Heart left ventricle (tissue), 13 donors: Measurements from ENCODE around the gene CDK5RAP3.

Source experiments
- POLR2A ChIP-seq, 2 donors: fragments of 450-650 bp; IDR thresholded peaks; one replicate each; pipeline ENCODE4 v1.6.1; 2017; ENCODE audit warnings: antibody characterized with exemption in 2 of 2, mild to moderate bottlenecking in 2 of 2, moderate library complexity in 2 of 2
- TF ChIP-seq, protein P1 (sequence below), 12 donors: fragments of 200-600 bp; sonication (generic) in 4 of 12; IDR thresholded peaks; one replicate each; pipeline versions ENCODE4 v1.5.0 to v1.8.0; 2018 to 2022; ENCODE audit warnings: antibody characterized with exemption in 12 of 12, mild to moderate bottlenecking in 5 of 12
- donor health status: ischemic (EF 13 %, LVEDD 7.1; RV severe dilation, severe dysfunction).
- donor health status: DM: no; HTN: yes; CAD: no.
- donor health status: DM: no; HTN: no; CAD: no.
- donor health status: ischemic (EF 25% LVEDD 6.9; RV normal size, moderate dysfunction).
- donor health status: ischemic (EF 25% LVEDD 5.7; RV mildly dilated, moderate dysfunction).
- donor health status: ischemic (EF 35%, LVEDD 5.7; RV mildly dilated, moderate dysfunction).
- donor health status: nonischemic (EF 11% LVEDD 7.7; RV severe dilation, severe dysfunction).
- donor health status: DM: yes; HTN: yes; CAD: no.
- donor health status: PGD.
- donor health status: ischemic (EF 29% LVEDD 5.4; RV normal size, mild dysfunction).
- donor health status: nonischemic (EF 23%, LVEDD 6.1; RV moderate dilation, normal function).

DNA sequence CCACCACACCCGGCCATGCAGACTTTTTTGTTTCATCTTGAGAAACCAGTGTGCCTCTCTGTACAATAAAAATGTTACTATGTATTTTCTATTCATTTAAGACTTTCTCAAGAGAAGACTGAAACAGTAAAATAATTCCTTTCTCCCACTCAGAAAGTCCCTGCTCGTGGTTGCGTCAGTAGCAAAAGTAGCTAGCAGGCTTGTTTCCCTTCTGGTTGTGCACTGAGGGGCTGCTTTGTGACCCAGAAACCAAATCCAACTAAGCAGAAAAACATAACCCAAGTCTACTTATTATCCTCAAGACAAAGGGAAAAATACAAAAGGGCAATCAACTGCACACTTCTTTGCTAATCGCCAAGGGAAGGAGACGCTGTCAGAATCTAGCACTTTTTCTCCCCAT lies 33.0 kb upstream of the CDK5RAP3 start:
- TF ChIP-seq, protein P1, sequence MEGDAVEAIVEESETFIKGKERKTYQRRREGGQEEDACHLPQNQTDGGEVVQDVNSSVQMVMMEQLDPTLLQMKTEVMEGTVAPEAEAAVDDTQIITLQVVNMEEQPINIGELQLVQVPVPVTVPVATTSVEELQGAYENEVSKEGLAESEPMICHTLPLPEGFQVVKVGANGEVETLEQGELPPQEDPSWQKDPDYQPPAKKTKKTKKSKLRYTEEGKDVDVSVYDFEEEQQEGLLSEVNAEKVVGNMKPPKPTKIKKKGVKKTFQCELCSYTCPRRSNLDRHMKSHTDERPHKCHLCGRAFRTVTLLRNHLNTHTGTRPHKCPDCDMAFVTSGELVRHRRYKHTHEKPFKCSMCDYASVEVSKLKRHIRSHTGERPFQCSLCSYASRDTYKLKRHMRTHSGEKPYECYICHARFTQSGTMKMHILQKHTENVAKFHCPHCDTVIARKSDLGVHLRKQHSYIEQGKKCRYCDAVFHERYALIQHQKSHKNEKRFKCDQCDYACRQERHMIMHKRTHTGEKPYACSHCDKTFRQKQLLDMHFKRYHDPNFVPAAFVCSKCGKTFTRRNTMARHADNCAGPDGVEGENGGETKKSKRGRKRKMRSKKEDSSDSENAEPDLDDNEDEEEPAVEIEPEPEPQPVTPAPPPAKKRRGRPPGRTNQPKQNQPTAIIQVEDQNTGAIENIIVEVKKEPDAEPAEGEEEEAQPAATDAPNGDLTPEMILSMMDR (IDR thresholded peaks at IDR 0.05): no peak
- no peak for TF ChIP-seq POLR2A (IDR thresholded peaks at IDR 0.05)
